T-helper 17 cell (primary cell): ENCODE measurements around the gene HSF2. TPM values are rescaled to one million over a fixed set of nuclear protein-coding genes. Genes with fewer than 3 reads are reported as not detected.

Experiments used
- ATAC-seq: fragments of 150-1000 bp; cut with Tn5 transposase; 2 replicates; pipeline ENCODE4 v1.10.0; 2021; ENCODE audit warnings: mild to moderate bottlenecking, moderate library complexity
- DNase-seq, 3 donors: peaks; one replicate each; pipeline versions ENCODE4 v3.0.0 to v3.0.0-alpha.2; 2020 to 2021
- H3K9me3 ChIP-seq: one replicate; pipeline ENCODE4 v1.7.0; 2013; ENCODE audit warnings: low read length, mild to moderate bottlenecking; ENCODE audit not compliant: control insufficient read depth, poor library complexity, severe bottlenecking
- H3K27ac Mint-ChIP-seq: one replicate; pipeline ENCODE4 v1.8.0; 2022; ENCODE audit warnings: mild to moderate bottlenecking, moderate library complexity, mixed read lengths
- H3K27me3 Mint-ChIP-seq: one replicate; pipeline ENCODE4 v1.8.0; 2022; ENCODE audit warnings: mixed read lengths
- H3K36me3 Mint-ChIP-seq: one replicate; pipeline ENCODE4 v1.8.0; 2022; ENCODE audit warnings: low read depth, mixed read lengths
- H3K4me1 Mint-ChIP-seq: one replicate; pipeline ENCODE4 v1.8.0; 2022; ENCODE audit warnings: mild to moderate bottlenecking, mixed read lengths
- H3K4me3 Mint-ChIP-seq: one replicate; pipeline ENCODE4 v1.8.0; 2022; ENCODE audit warnings: mild to moderate bottlenecking, moderate library complexity, mixed read lengths
- total RNA-seq, 4 donors: library from RNA in 2 of 4; stranded (reverse) in 2 of 4; gene quantifications; one replicate each; pipeline ENCODE4 v1.2.3 and lab custom pipeline; 2022 to 2026

HSF2 gene
- total RNA-seq, 2 donors from 2014 or later = 16.1 to 20.4 TPM

DNA sequence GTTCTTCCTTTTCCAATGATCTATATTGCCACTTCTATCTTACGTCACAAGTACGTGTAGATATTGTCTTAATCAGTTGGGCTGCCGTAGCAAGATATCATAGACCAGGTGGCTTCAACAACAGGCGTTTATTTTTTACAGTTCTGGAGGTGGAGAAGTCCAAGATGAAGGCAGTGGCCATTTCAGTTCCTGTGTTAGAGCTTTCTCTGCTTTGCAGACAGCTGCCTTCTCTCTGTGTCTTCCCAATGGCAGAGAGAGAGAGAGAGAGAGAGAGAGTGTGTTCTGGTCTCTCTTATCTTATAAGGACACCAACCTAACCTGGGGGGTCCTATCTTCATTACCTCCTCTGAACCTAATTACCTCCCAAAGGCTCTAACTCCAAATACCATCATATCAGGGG, 8.3 kb downstream of the HSF2 start:
- Mint-ChIP-seq H3K36me3 (peaks cover 7% of the 10 kb centered on the region), H3K27me3 (no peaks in the 10 kb centered on the region), H3K4me1 (peaks cover 34% of the 10 kb centered on the region), H3K4me3 (no peak overlapping the region), H3K27ac (no peak overlapping the region)
- no peaks in the 10 kb centered on the region for H3K9me3 ChIP-seq
- DNase-seq (no peak), ATAC-seq (no peak)

- no peaks in the 10 kb centered on the region for H3K9me3 ChIP-seq
- Mint-ChIP-seq H3K4me1 (peaks cover 34% of the 10 kb centered on the region), H3K4me3 (peak overlapping the region; percentile 52), H3K27ac (peak overlapping the region; percentile 87), H3K36me3 (peaks cover 7% of the 10 kb centered on the region), H3K27me3 (no peaks in the 10 kb centered on the region)
- no peak for ATAC-seq
- no peak for DNase-seq
Measured at GRCh38 chr6:122408240-122408639, 8.8 kb downstream of the HSF2 start.

DNA sequence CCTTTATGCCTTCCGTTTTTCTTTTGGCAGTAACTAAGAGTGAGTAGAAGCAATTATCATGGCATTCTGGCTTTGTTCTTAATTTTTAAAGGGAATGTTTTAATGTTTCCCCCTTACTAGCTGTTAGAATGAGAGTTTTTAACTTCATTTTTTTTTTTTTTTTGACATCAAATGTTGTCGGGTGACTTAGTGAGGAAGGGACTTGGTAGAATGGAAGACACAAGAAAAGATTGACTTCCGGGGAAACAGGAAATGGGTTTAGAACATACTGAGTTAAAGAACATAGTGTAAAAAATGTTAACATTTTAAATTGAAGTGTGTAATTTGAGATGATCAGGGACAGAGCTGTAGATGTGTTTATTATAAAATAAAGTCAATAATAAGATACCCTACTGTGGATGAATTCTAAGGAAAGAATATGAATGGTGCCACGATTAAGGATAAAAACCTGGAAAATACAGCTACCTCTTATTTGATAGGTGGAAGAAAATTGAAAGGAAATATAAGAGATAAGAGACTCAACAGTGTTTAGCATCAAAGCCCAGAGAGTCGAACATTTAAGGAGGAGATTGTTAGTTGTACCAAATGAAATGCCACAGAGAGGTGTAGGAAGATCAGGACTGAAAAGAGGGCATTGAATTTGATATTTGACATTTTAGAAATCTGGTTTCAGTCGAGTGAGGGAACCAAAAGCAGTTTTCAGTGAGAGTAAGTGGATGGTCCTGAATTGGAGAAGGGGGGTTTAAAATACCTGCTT, 9.4 kb downstream of the HSF2 start:
- Mint-ChIP-seq H3K36me3 (peaks cover 7% of the 10 kb centered on the region), H3K4me3 (peak overlapping the region; percentile 52), H3K4me1 (peaks cover 33% of the 10 kb centered on the region), H3K27ac (peak overlapping the region; percentile 87), H3K27me3 (no peaks in the 10 kb centered on the region)
- no peak for DNase-seq
- no peaks in the 10 kb centered on the region for H3K9me3 ChIP-seq
- ATAC-seq = peak; percentile 55

DNA sequence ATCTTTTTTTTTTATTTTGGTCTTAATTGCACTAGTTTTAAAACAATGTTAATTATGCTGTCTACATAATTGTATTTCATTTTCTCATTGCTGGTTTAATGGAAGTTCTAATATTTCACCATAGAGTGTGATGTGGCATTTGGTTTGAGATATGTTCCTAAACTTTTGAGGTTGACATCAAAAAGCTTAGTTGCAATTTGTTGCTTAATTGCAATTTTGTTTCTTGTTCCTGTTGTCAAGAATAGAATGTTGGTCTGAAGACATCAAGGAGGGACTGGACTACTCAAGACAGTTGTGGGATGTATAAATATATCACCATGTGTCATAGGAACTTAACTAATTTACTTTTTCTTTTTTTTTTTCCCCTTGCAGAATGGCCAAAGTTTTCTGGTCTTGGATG, 12.5 kb downstream of the HSF2 start:
- peaks cover 23% of the 10 kb centered on the region for H3K4me1 Mint-ChIP-seq
- H3K4me3 Mint-ChIP-seq = no peak overlapping the region
- no peak overlapping the region for H3K27ac Mint-ChIP-seq
- DNase-seq = no peak
- ATAC-seq = no peak
- peaks cover 5% of the 10 kb centered on the region for H3K36me3 Mint-ChIP-seq
- H3K9me3 ChIP-seq = no peaks in the 10 kb centered on the region
- no peaks in the 10 kb centered on the region for H3K27me3 Mint-ChIP-seq

DNA sequence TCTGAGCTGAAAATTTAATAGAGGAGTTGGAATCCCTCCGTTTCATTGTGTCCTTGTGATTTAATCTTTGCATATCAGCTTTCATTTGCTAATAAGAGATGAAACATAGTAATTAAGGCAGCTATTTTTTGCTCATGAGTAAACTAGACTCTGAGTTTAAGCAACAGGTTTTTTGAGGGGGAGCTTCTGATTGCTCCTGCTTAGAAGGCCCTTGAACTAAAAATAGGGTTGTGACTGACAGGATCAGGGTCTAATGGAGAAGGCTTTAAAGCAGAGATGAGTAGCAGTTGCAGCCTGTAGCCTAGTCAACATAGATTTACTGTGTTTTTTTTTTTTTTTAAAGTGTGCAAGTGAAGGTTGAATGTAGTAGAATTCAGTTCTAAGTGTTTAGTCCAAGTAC, 17.4 kb downstream of the HSF2 start:
- H3K36me3 Mint-ChIP-seq = peaks cover 2% of the 10 kb centered on the region
- H3K27ac Mint-ChIP-seq = no peak overlapping the region
- no peaks in the 10 kb centered on the region for H3K27me3 Mint-ChIP-seq
- no peaks in the 10 kb centered on the region for H3K4me1 Mint-ChIP-seq
- no peak for ATAC-seq
- no peak overlapping the region for H3K4me3 Mint-ChIP-seq
- no peaks in the 10 kb centered on the region for H3K9me3 ChIP-seq
- no peak for DNase-seq

DNA sequence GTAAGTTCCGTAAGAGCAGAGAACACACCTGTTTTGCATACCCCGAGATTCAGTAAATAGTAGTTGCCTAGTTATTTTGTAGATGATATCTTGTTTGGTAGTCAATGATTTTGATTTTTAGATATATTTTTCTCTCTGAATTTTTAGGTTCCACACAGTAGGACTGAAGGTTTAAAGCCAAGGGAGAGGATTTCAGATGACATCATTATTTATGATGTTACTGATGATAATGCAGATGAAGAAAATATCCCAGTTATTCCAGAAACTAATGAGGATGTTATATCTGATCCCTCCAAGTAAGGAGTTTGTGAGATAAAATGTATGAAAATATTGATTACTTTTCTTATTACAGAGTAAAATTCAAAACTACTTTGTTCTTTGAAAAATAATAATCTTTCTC, 22.6 kb downstream of the HSF2 start:
- peaks cover 21% of the 10 kb centered on the region for H3K36me3 Mint-ChIP-seq
- no peaks in the 10 kb centered on the region for H3K27me3 Mint-ChIP-seq
- DNase-seq = no peak
- no peak for ATAC-seq
- no peak overlapping the region for H3K4me3 Mint-ChIP-seq
- H3K27ac Mint-ChIP-seq = no peak overlapping the region
- H3K4me1 Mint-ChIP-seq = peaks cover 3% of the 10 kb centered on the region
- no peaks in the 10 kb centered on the region for H3K9me3 ChIP-seq

GRCh38 chr6:122422614-122423267, 23.3 kb downstream of the HSF2 start:
- H3K4me3 Mint-ChIP-seq = no peak overlapping the region
- ATAC-seq = no peak

DNA sequence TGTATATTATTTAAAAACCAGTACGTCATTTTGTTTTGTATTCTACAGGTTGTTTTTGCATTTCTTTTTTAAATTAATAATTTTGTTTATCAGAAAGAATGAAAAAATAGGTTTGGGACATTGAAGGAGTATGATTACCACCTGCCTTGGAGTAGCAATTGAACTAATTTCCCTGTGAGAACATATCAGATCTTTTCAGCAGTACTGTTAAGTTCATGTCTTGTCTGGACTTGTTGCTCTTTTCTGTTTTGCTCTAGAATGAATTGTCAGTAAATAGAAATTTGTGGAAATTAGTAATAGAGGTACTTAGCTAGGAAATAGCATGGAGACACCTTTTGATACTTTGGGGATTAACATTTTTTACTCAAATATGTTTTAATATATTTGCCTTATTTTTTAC, 24.3 kb downstream of the HSF2 start:
- H3K27me3 Mint-ChIP-seq = no peaks in the 10 kb centered on the region
- H3K36me3 Mint-ChIP-seq = peaks cover 22% of the 10 kb centered on the region
- H3K4me1 Mint-ChIP-seq = peaks cover 3% of the 10 kb centered on the region
- ATAC-seq = no peak
- no peak overlapping the region for H3K27ac Mint-ChIP-seq
- H3K9me3 ChIP-seq = no peaks in the 10 kb centered on the region
- DNase-seq = no peak
- H3K4me3 Mint-ChIP-seq = no peak overlapping the region

More at GRCh38 chr6:122422614-122423267, 23.3 kb downstream of the HSF2 start:
- H3K36me3 Mint-ChIP-seq = peaks cover 22% of the 10 kb centered on the region
- H3K27me3 Mint-ChIP-seq = no peaks in the 10 kb centered on the region
- peaks cover 3% of the 10 kb centered on the region for H3K4me1 Mint-ChIP-seq
- no peak for DNase-seq
- H3K27ac Mint-ChIP-seq = no peak overlapping the region
- H3K9me3 ChIP-seq = no peaks in the 10 kb centered on the region

GRCh38 chr6:122426597-122426996, 27.1 kb downstream of the HSF2 start:
- H3K27ac Mint-ChIP-seq = no peak overlapping the region
- DNase-seq = no peak
- no peaks in the 10 kb centered on the region for H3K27me3 Mint-ChIP-seq
- H3K36me3 Mint-ChIP-seq = peaks cover 20% of the 10 kb centered on the region
- no peak for ATAC-seq
- H3K9me3 ChIP-seq = no peaks in the 10 kb centered on the region
- peaks cover 3% of the 10 kb centered on the region for H3K4me1 Mint-ChIP-seq
- H3K4me3 Mint-ChIP-seq = no peak overlapping the region

DNA sequence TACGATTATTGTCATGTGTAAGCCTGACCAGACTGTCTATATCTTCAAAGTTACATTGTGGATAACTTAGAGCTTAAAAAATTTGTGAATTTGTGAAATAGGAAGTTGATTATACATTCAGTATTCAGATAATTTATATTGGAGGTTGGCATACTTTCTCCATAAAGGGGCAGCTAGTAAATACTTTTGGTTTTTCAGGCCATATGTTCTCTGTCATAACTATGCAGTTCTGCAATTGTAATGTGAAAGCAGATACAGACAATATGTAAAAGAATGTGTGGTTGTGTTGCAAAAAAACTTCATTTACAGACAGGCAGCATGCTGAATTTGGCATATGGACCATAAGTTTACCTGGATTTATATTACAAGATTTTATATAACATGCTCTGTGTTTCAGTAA, 29.3 kb downstream of the HSF2 start:
- ATAC-seq (no peak), DNase-seq (no peak)
- H3K36me3 Mint-ChIP-seq = peaks cover 20% of the 10 kb centered on the region
- peaks cover 6% of the 10 kb centered on the region for H3K4me1 Mint-ChIP-seq
- no peaks in the 10 kb centered on the region for H3K9me3 ChIP-seq
- no peaks in the 10 kb centered on the region for H3K27me3 Mint-ChIP-seq
- no peak overlapping the region for H3K4me3 Mint-ChIP-seq
- H3K27ac Mint-ChIP-seq = no peak overlapping the region

DNA sequence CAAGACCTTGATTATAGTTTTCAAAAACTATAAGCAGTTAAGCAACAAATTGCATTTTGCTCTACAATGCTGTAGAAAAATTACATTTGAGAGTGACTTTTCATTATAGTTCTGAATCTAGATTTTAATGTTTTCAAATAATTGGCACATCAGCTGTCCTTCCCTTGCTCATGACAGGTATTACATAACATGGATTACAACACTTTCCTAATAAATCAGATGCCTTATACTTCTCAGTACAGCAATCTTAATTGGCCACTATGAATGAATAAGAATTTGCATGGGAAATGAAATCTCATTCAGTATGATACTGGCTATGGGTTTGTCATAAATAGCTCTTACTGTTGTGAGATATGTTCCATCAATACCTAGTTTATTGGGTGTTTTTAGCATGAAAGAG, 29.9 kb downstream of the HSF2 start:
- no peaks in the 10 kb centered on the region for H3K27me3 Mint-ChIP-seq
- peaks cover 16% of the 10 kb centered on the region for H3K36me3 Mint-ChIP-seq
- peaks cover 6% of the 10 kb centered on the region for H3K4me1 Mint-ChIP-seq
- DNase-seq (no peak), ATAC-seq (no peak)
- no peak overlapping the region for H3K4me3 Mint-ChIP-seq
- no peaks in the 10 kb centered on the region for H3K9me3 ChIP-seq
- no peak overlapping the region for H3K27ac Mint-ChIP-seq

DNA sequence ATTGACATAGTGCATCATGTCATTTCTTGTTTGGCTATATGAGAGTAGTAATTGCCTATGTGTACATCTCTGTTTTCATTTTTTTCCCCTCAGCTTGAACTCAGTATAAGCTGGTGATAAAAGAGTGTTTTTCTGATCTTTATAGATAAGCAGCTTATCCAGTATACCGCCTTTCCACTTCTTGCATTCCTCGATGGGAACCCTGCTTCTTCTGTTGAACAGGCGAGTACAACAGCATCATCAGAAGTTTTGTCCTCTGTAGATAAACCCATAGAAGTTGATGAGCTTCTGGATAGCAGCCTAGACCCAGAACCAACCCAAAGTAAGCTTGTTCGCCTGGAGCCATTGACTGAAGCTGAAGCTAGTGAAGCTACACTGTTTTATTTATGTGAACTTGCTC, 32.3 kb downstream of the HSF2 start:
- ATAC-seq = no peak
- Mint-ChIP-seq H3K27ac (peak overlapping the region; percentile 34), H3K4me1 (peaks cover 8% of the 10 kb centered on the region), H3K36me3 (peaks cover 3% of the 10 kb centered on the region), H3K4me3 (no peak overlapping the region), H3K27me3 (no peaks in the 10 kb centered on the region)
- H3K9me3 ChIP-seq = no peaks in the 10 kb centered on the region
- DNase-seq = no peak

DNA sequence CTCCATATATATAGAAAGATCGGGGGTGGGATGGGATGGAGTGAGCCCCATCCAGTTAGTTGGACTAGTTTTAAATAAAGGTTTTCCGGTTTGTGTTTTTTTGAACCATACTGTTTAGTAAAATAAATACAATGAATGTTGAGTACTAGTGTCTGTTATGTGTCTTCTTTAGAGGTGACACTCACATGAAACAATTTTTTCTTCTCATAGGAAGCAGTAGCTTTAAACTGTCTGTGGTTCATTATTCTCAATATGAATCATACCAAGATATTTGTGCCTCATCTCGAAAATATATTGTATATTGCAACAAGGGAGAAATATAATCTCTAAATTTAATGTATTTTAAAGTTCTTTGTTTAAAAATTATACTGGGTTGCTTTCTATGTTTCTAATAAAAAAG, 33.4 kb downstream of the HSF2 start:
- peaks cover 4% of the 10 kb centered on the region for H3K36me3 Mint-ChIP-seq
- no peak for ATAC-seq

GRCh38 chr6:122438975-122439374, 39.5 kb downstream of the HSF2 start:
- no peak overlapping the region for H3K27ac Mint-ChIP-seq
- H3K4me3 Mint-ChIP-seq = no peak overlapping the region

More for the DNA sequence above, 33.4 kb downstream of the HSF2 start:
- Mint-ChIP-seq H3K27me3 (no peaks in the 10 kb centered on the region), H3K4me3 (no peak overlapping the region), H3K27ac (peak overlapping the region; percentile 34), H3K4me1 (peaks cover 5% of the 10 kb centered on the region)
- DNase-seq = no peak
- H3K9me3 ChIP-seq = no peaks in the 10 kb centered on the region

More at GRCh38 chr6:122438975-122439374, 39.5 kb downstream of the HSF2 start:
- Mint-ChIP-seq H3K4me1 (peaks cover 2% of the 10 kb centered on the region), H3K36me3 (peaks cover 7% of the 10 kb centered on the region), H3K27me3 (no peaks in the 10 kb centered on the region)
- ATAC-seq (peak; percentile 14), DNase-seq (no peak)
- no peaks in the 10 kb centered on the region for H3K9me3 ChIP-seq
